ENCODE data around the gene NEIL3.

The NEIL3 gene

DNA sequence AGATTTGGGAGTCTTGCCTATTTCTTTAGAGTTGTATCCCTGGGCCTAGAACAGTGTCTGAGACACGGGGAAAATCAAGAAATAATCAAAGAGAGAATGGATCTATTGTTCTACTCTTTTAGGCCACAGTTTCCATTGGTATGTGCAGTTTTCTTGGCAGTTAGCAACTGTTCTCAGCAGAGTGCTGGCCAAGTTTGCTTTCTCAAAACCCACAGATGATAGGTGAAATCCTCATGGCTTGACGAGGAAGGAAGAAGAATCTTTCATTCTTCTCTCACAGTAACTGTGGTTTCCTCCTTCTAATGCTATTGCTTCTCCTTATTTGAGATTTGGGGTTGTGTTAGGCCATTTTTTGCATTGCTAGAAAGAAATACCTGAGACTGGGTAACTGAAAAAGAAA is 90.4 kb downstream of the NEIL3 start:
- no peaks in the 10 kb centered on the region for H3K27me3 Mint-ChIP-seq (ENCODE audit: low read depth, poor library complexity)
- no peaks in the 10 kb centered on the region for H3K36me3 Mint-ChIP-seq (ENCODE audit: low read depth)
- DNase-seq = no peak
- H3K4me3 Mint-ChIP-seq = no peak overlapping the region
- no peak overlapping the region for H3K27ac Mint-ChIP-seq
- peaks cover 24% of the 10 kb centered on the region for H3K9me3 Mint-ChIP-seq
- TF ChIP-seq, protein P1, sequence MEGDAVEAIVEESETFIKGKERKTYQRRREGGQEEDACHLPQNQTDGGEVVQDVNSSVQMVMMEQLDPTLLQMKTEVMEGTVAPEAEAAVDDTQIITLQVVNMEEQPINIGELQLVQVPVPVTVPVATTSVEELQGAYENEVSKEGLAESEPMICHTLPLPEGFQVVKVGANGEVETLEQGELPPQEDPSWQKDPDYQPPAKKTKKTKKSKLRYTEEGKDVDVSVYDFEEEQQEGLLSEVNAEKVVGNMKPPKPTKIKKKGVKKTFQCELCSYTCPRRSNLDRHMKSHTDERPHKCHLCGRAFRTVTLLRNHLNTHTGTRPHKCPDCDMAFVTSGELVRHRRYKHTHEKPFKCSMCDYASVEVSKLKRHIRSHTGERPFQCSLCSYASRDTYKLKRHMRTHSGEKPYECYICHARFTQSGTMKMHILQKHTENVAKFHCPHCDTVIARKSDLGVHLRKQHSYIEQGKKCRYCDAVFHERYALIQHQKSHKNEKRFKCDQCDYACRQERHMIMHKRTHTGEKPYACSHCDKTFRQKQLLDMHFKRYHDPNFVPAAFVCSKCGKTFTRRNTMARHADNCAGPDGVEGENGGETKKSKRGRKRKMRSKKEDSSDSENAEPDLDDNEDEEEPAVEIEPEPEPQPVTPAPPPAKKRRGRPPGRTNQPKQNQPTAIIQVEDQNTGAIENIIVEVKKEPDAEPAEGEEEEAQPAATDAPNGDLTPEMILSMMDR (IDR thresholded peaks at IDR 0.05) = no peak
- H3K4me1 Mint-ChIP-seq = peaks cover 24% of the 10 kb centered on the region

DNA sequence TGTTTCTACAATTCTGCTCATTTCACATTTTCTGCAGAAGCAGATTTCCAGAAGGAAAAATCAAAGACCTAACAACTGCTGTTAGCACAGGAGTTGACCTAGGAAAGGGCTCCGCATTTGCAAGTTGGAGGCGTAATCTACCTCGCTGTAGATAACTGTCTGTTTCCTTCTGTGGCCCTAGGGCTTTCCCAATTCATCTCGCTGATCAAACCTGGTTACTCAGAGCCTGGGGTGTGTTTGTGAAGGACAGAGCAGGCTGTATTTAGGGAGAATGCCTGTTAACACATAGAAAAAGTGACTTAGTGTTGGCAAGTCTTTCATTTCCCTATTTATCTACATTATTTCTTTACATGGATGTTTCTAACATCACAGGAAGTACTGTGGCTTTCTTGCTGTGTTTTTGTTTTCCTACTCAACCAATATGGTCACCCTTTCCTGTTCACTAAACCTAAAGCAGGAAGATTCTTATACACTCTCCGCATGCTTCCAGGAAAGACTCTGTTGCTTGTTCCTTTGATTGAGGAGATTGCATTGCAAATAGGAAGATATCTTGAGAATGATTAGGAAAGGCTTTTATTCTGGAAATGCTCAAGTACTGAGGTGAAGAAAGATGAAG is 92.1 kb downstream of the NEIL3 start:
- no peak overlapping the region for H3K4me3 Mint-ChIP-seq
- no peak overlapping the region for H3K27ac Mint-ChIP-seq
- H3K27me3 Mint-ChIP-seq (ENCODE audit: low read depth, poor library complexity) = no peaks in the 10 kb centered on the region
- TF ChIP-seq, protein P1 (IDR thresholded peaks at IDR 0.05) = no peak
- H3K4me1 Mint-ChIP-seq = peaks cover 28% of the 10 kb centered on the region
- peaks cover 24% of the 10 kb centered on the region for H3K9me3 Mint-ChIP-seq
- no peak for DNase-seq
- H3K36me3 Mint-ChIP-seq (ENCODE audit: low read depth) = no peaks in the 10 kb centered on the region

GRCh38 chr4:177403746-177404145 is 94.1 kb downstream of the NEIL3 start:
- DNase-seq = no peak
- H3K27ac Mint-ChIP-seq = no peak overlapping the region
- no peak overlapping the region for H3K4me3 Mint-ChIP-seq
- peaks cover 28% of the 10 kb centered on the region for H3K4me1 Mint-ChIP-seq
- peaks cover 6% of the 10 kb centered on the region for H3K27me3 Mint-ChIP-seq (ENCODE audit: low read depth, poor library complexity)
- H3K9me3 Mint-ChIP-seq = peaks cover 32% of the 10 kb centered on the region
- H3K36me3 Mint-ChIP-seq (ENCODE audit: low read depth) = peaks cover 9% of the 10 kb centered on the region
- TF ChIP-seq, protein P1 (IDR thresholded peaks at IDR 0.05) = no peak

GRCh38 chr4:177404342-177404741 is 94.7 kb downstream of the NEIL3 start:
- DNase-seq = no peak
- no peak overlapping the region for H3K27ac Mint-ChIP-seq
- no peak overlapping the region for H3K4me3 Mint-ChIP-seq
- H3K9me3 Mint-ChIP-seq = peaks cover 33% of the 10 kb centered on the region
- peaks cover 28% of the 10 kb centered on the region for H3K4me1 Mint-ChIP-seq
- H3K27me3 Mint-ChIP-seq (ENCODE audit: low read depth, poor library complexity) = peaks cover 6% of the 10 kb centered on the region
- TF ChIP-seq, protein P1 (IDR thresholded peaks at IDR 0.05) = no peak
- H3K36me3 Mint-ChIP-seq (ENCODE audit: low read depth) = peaks cover 9% of the 10 kb centered on the region

DNA sequence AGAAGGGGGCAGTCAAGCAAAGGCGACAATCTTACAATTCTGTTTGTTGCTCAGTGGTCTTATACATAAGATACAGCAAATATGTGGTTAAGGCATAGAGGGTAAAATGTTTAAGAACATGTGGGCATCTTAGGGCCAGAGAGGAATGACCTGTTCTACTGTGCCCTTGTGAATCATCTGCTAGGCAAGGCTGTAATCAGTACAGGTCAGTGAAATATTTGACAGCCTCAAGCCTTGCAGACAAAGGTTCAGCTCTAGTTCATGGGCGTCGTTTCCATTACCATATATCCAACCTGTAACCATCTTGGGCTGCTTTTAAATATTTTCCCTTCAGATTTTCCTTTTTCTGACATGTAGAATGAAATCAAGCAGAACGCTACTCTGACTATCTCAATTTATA is 95.3 kb downstream of the NEIL3 start:
- TF ChIP-seq, protein P1 (IDR thresholded peaks at IDR 0.05) = no peak
- H3K27ac Mint-ChIP-seq = no peak overlapping the region
- peaks cover 39% of the 10 kb centered on the region for H3K9me3 Mint-ChIP-seq

DNA sequence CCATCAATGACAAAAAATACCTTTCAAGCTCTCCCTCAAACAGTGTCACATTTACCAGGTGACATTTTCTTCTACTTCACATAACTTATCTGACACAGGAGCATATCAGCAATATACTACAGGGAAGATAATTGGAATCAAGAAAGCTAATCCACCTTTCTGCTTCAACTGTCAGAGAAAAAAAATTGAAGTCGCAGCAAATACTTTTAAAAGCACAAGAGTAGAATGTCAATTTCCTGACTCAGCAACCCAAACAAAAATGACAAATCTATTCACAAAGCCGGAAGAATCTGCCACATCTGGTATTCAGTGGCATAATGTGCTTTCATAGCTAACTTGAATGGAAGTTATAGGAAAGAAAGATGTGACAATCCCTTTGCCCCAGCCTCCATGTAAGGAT is 95.8 kb downstream of the NEIL3 start:
- Mint-ChIP-seq H3K4me1 (peaks cover 30% of the 10 kb centered on the region), H3K9me3 (peaks cover 38% of the 10 kb centered on the region), H3K36me3 (ENCODE audit: low read depth) (peaks cover 9% of the 10 kb centered on the region), H3K27ac (no peak overlapping the region), H3K27me3 (ENCODE audit: low read depth, poor library complexity) (peaks cover 6% of the 10 kb centered on the region), H3K4me3 (no peak overlapping the region)
- no peak for DNase-seq
- TF ChIP-seq, protein P1 (IDR thresholded peaks at IDR 0.05) = no peak

More for the DNA sequence above, 95.3 kb downstream of the NEIL3 start:
- Mint-ChIP-seq H3K27me3 (ENCODE audit: low read depth, poor library complexity) (peaks cover 6% of the 10 kb centered on the region), H3K4me1 (peaks cover 28% of the 10 kb centered on the region), H3K4me3 (no peak overlapping the region), H3K36me3 (ENCODE audit: low read depth) (peaks cover 9% of the 10 kb centered on the region)
- no peak for DNase-seq
